ENCODE data around the gene OMG.

- TF ChIP-seq POLR2AphosphoS5 (IDR thresholded peaks at IDR 0.05; ENCODE audit: borderline replicate concordance, low read depth, low read length), result no peak
- TF ChIP-seq EZH2 (IDR thresholded peaks at IDR 0.05), result no peak
Observed at GRCh38 chr17:31321481-31321880, 24.4 kb upstream of the OMG start, which contains the start of gene EVI2A.
